Right lobe of liver (tissue), 6 donors: Measurements from ENCODE around the gene SEBOX. TPM values are rescaled to one million over a fixed set of nuclear protein-coding genes. Genes with fewer than 3 reads are reported as not detected.

Experiments used
- ATAC-seq, 4 donors: fragments of 200-7000 bp; cut with Tn5 transposase; one replicate each; pipeline ENCODE4 v1.9.1; 2020; ENCODE audit warnings: mild to moderate bottlenecking in 4 of 4, moderate library complexity in 4 of 4
- DNase-seq, 3 donors: peaks; one replicate each; pipeline ENCODE4 v3.0.0-alpha.2; 2020
- H3K27ac ChIP-seq, 3 donors: fragments of 200-600 bp; one replicate each; pipeline ENCODE4 v1.8.0; 2022
- H3K27me3 ChIP-seq, 2 donors: fragments of 200-600 bp; one replicate each; pipeline ENCODE4 v1.8.0; 2022
- H3K36me3 ChIP-seq, 4 donors: fragments of 200-600 bp; sonication (generic) in 1 of 4; one replicate each; pipeline versions ENCODE4 v1.5.1 to v1.8.0; 2017 to 2022; ENCODE audit warnings: control low read depth in 1 of 4
- H3K4me1 ChIP-seq, 4 donors: fragments of 200-600 bp; sonication (generic) in 1 of 4; one replicate each; pipeline versions ENCODE4 v1.5.1 to v1.8.0; 2017 to 2022; ENCODE audit warnings: control low read depth in 1 of 4
- H3K4me3 ChIP-seq, 3 donors: fragments of 200-600 bp; one replicate each; pipeline ENCODE4 v1.8.0; 2022
- H3K9me3 ChIP-seq, 4 donors: fragments of 200-600 bp; sonication (generic) in 1 of 4; one replicate each; pipeline versions ENCODE4 v1.5.1 to v1.8.0; 2017 to 2022; ENCODE audit warnings: control low read depth in 1 of 4
- CTCF ChIP-seq, 4 donors: fragments of 200-600 bp in 3 of 4; fragments of 450-650 bp in 1 of 4; IDR thresholded peaks; one replicate each; pipeline versions ENCODE4 v1.5.1 to v1.8.0; 2016 to 2022; ENCODE audit warnings: antibody characterized with exemption in 4 of 4, mild to moderate bottlenecking in 2 of 4
- POLR2A ChIP-seq: fragments of 450-650 bp; IDR thresholded peaks from one replicate; pipeline ENCODE4 v1.6.1; 2017; ENCODE audit warnings: antibody characterized with exemption, mild to moderate bottlenecking
- WGBS: methylation state at CpG from one replicate; pipeline ENCODE4 v1.1.6; 2018; ENCODE audit warnings: low coverage, low lambda C conversion rate; ENCODE audit not compliant: insufficient coverage; ENCODE audit errors: missing lambda C conversion rate; 5-methylcytosine and 5-hydroxymethylcytosine counted together
- intact Hi-C, 2 donors: fragments of 100-400 bp; cut with DNase I; formaldehyde crosslinking; loops; one replicate each; pipeline versions ENCODE4 v1.11.2 to v1.14.1; 2022
- microRNA-seq, 2 donors: library from miRNA; unstranded; fragments of <30 nt; microRNA quantifications; one replicate each; pipeline ENCODE4, GENCODE V29; 2019 to 2020
- total RNA-seq, 6 experiments: library from RNA; depleted of rRNA in 2 of 6; stranded (reverse); fragments of >200 nt in 2 of 6; fragmentation: NEBNext Ultra II Directional in 3 of 6; extraction: Animal tissue kit (Norgen Biotek cat#: 25700) in 3 of 6; gene quantifications; one replicate each; pipeline versions ENCODE4 v1.1.0 to v1.2.4, GENCODE V29; 2016 to 2023
- donor health status: DM: no; HTN: yes; CAD: no.
- donor health status: DM: no; HTN: no; CAD: no.
- donor health status: DM: no; HTN: no; CAD: no.
- donor health status: DM: no; HTN: yes; CAD: no.
- donor health status: DM: no; HTN: yes; CAD: no.

The SEBOX gene
- total RNA-seq, 6 experiments from 2014 or later = not detected

- H3K4me3 ChIP-seq = no peak overlapping the region
- no peaks in the 10 kb centered on the region for H3K9me3 ChIP-seq
- no peak overlapping the region for H3K27ac ChIP-seq
- no peaks in the 10 kb centered on the region for H3K36me3 ChIP-seq
- ATAC-seq = no peak
- intact Hi-C loops = no loop called here
- no peaks in the 10 kb centered on the region for H3K27me3 ChIP-seq
- peaks cover 0 to 26% (median 0%) of the 10 kb centered on the region in 4 donors for H3K4me1 ChIP-seq
- WGBS = 82% methylated on average over 17 of the region's 21 CpGs
- DNase-seq = no peak
- no peak for TF ChIP-seq CTCF (IDR thresholded peaks at IDR 0.05)
- no peak for TF ChIP-seq POLR2A
Observed at GRCh38 chr17:28317099-28317965, 47.7 kb downstream of the SEBOX start.

- WGBS = 90% methylated on average over 4 of the region's 4 CpGs
- H3K27me3 ChIP-seq = no peaks in the 10 kb centered on the region
- ATAC-seq (no peak), DNase-seq (no peak)
- H3K9me3 ChIP-seq = no peaks in the 10 kb centered on the region
- H3K36me3 ChIP-seq = no peaks in the 10 kb centered on the region
- no peak for TF ChIP-seq POLR2A
- no peak for TF ChIP-seq CTCF (IDR thresholded peaks at IDR 0.05)
- intact Hi-C loops = no loop called here
- no peak overlapping the region for H3K4me3 ChIP-seq
- no peak overlapping the region for H3K27ac ChIP-seq
- peaks cover 0 to 17% (median 0%) of the 10 kb centered on the region in 4 donors for H3K4me1 ChIP-seq
Observed at GRCh38 chr17:28315846-28316705, 48.9 kb downstream of the SEBOX start.

GRCh38 chr17:28313841-28314240, 51.2 kb downstream of the SEBOX start:
- TF ChIP-seq CTCF (IDR thresholded peaks at IDR 0.05) = no peak
- no peak for TF ChIP-seq POLR2A
- Histone ChIP-seq H3K27me3 (no peaks in the 10 kb centered on the region), H3K36me3 (no peaks in the 10 kb centered on the region), H3K4me3 (no peak overlapping the region), H3K4me1 (peaks cover 0 to 9% (median 0%) of the 10 kb centered on the region in 4 donors), H3K9me3 (no peaks in the 10 kb centered on the region), H3K27ac (no peak overlapping the region)
- peak in 1 of 4 donors; percentile 37 for ATAC-seq
- intact Hi-C loops = no loop called here
- DNase-seq = peak in 1 of 3 donors; percentile 75
- WGBS = 49% methylated on average over 2 of the region's 2 CpGs

Small RNAs within 50 kb of the gene (microRNA-seq; reads per million reads assigned to microRNA genes)
- 0 reads per million in 2 donors for gene MIR4723

Other genes with a start within 250 kb of the SEBOX start
- 10 to 100 TPM; 20.0 to 84.0 (median 44.2) TPM for gene TMEM97, start 46.0 kb downstream of the SEBOX start, total RNA-seq
- 10 to 100 TPM; 20.6 to 29.6 (median 26.1) TPM for gene IFT20, start 29.7 kb downstream of the SEBOX start, total RNA-seq
- gene TNFAIP1, start 29.4 kb downstream of the SEBOX start, total RNA-seq = 10 to 100 TPM; 32.3 to 87.6 (median 38.2) TPM
- gene POLDIP2, start 7.7 kb downstream of the SEBOX start, total RNA-seq = 100 to 1,000 TPM in 5 of 6 experiments, 10 to 100 TPM in 1; 92.5 to 156 (median 130) TPM
- 1,000 to 10,000 TPM; 2,747 to 3,771 (median 3,031) TPM for gene VTN, start 5.1 kb upstream of the SEBOX start, total RNA-seq
- gene SARM1, start 6.5 kb upstream of the SEBOX start, total RNA-seq = 1 to 10 TPM; 2.8 to 5.1 (median 3.9) TPM
- gene SLC46A1, start 41.0 kb upstream of the SEBOX start, total RNA-seq = 10 to 100 TPM; 22.1 to 44.6 (median 32.1) TPM
- gene SLC13A2, start 108.4 kb upstream of the SEBOX start, total RNA-seq = under 1 TPM; 0.09 to 0.49 (median 0.24) TPM
- not detected for gene FOXN1, start 141.1 kb upstream of the SEBOX start, total RNA-seq
- 10 to 100 TPM; 11.5 to 37.8 (median 13.1) TPM for gene UNC119, start 187.4 kb upstream of the SEBOX start, total RNA-seq
- gene PIGS, start 206.3 kb upstream of the SEBOX start, total RNA-seq = 10 to 100 TPM in 4 of 6 experiments, 1 to 10 TPM in 2; 7.2 to 13.8 (median 11.0) TPM
- 10 to 100 TPM; 36.0 to 76.6 (median 48.9) TPM for gene ALDOC, start 211.7 kb upstream of the SEBOX start, total RNA-seq
- gene SPAG5, start 233.8 kb upstream of the SEBOX start, total RNA-seq = 10 to 100 TPM in 4 of 6 experiments, 1 to 10 TPM in 2; 8.4 to 14.1 (median 11.3) TPM
- gene RSKR, start 249.0 kb upstream of the SEBOX start, total RNA-seq = 1 to 10 TPM; 1.5 to 7.3 (median 4.2) TPM